Activated naive CD8-positive, alpha-beta T cell treated with anti-CD3 and anti-CD28 coated beads, Interleukin-2, amount 10 ng/mL, durations not matched to agents 7 days and 5 days (primary cell): ENCODE data around the gene MAD1L1. TPM values are rescaled to one million over a fixed set of nuclear protein-coding genes. Genes with fewer than 3 reads are reported as not detected.
"Not testable (repeated sequence)": the region's sequence is repeated elsewhere in the genome, so short reads cannot be mapped to it uniquely, and the experiment has no call there.

ENCODE experiments used
- ATAC-seq: fragments of 150-1000 bp; cut with Tn5 transposase; one replicate; pipeline ENCODE4 v1.10.0; 2021; ENCODE audit warnings: low read depth, moderate library complexity
- POLR2A ChIA-PET: fragments of 350-600 bp; sonication (Branson Sonifier 250); formaldehyde crosslinking; loops from one replicate; lab custom pipeline; 2021; ENCODE audit warnings: antibody characterized with exemption; lab: Charles Lee
- DNase-seq: peaks from one replicate; pipeline ENCODE4 v3.0.0; 2021
- H3K27ac Mint-ChIP-seq: one replicate; pipeline ENCODE4 v1.8.0; 2022; ENCODE audit warnings: mild to moderate bottlenecking, mixed read lengths
- H3K27me3 Mint-ChIP-seq: one replicate; pipeline ENCODE4 v1.8.0; 2022; ENCODE audit warnings: mild to moderate bottlenecking, moderate library complexity, mixed read lengths
- H3K36me3 Mint-ChIP-seq: one replicate; pipeline ENCODE4 v1.8.0; 2021; ENCODE audit warnings: mild to moderate bottlenecking, mixed read lengths
- H3K4me1 Mint-ChIP-seq: one replicate; pipeline ENCODE4 v1.8.0; 2021; ENCODE audit warnings: mixed read lengths
- H3K4me3 Mint-ChIP-seq: one replicate; pipeline ENCODE4 v1.8.0; 2022; ENCODE audit warnings: mild to moderate bottlenecking, moderate library complexity, mixed read lengths
- H3K9me3 Mint-ChIP-seq: one replicate; pipeline ENCODE4 v1.8.0; 2021; ENCODE audit warnings: mixed read lengths
- total RNA-seq, 2 experiments: library from RNA; stranded (reverse); gene quantifications; one replicate each; pipeline ENCODE4 v1.2.3, GENCODE V29; 2021

Gene MAD1L1
- total RNA-seq, 2 experiments from 2014 or later, result 72.7 to 82.6 TPM

DNA sequence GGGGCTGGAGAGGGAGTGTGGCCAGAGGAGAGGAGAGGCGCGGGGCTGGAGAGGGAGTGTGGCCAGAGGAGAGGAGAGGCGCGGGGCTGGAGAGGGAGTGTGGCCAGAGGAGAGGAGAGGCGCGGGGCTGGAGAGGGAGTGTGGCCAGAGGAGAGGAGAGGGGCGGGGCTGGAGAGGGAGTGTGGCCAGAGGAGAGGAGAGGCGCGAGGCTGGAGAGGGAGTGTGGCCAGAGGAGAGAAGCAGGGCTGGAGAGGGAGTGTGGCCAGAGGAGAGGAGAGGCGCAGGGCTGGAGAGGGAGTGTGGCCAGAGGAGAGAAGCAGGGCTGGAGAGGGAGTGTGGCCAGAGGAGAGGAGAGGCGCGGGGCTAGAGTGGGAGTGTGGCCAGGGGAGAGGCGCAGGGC is 174.5 kb downstream of the MAD1L1 start:
- H3K27me3 Mint-ChIP-seq, DNase-seq, H3K4me3 Mint-ChIP-seq, POLR2A ChIA-PET, ATAC-seq, H3K4me1 Mint-ChIP-seq, H3K27ac Mint-ChIP-seq: not testable (repeated sequence)
- H3K9me3 Mint-ChIP-seq, result peaks cover 12% of the 10 kb centered on the region
- H3K36me3 Mint-ChIP-seq, result peaks cover 21% of the 10 kb centered on the region

DNA sequence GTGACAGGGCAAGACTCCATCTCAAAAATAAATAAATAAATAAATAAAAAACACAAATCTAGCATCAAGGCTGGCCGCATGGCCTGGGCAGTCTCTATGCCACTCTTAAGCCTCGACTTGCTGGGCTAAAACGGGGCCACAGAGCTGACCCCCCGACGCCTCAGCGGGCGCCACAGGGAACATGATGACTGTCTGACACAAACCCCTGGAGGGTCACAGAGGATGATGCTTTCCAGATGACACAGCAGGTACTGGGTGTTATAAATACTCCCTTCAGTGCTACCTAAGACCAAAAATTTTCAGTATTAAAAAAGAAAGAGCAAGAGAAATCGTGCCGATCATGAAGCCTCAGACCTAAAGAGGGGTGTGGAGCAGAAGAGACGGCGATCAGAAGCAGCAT is 176.8 kb downstream of the MAD1L1 start:
- Mint-ChIP-seq H3K4me1 (peaks cover 1% of the 10 kb centered on the region), H3K36me3 (peaks cover 13% of the 10 kb centered on the region), H3K27me3 (no peaks in the 10 kb centered on the region), H3K4me3 (no peak overlapping the region), H3K9me3 (peaks cover 12% of the 10 kb centered on the region), H3K27ac (no peak overlapping the region)
- POLR2A ChIA-PET, result no interaction called here
- DNase-seq (no peak), ATAC-seq (no peak)

DNA sequence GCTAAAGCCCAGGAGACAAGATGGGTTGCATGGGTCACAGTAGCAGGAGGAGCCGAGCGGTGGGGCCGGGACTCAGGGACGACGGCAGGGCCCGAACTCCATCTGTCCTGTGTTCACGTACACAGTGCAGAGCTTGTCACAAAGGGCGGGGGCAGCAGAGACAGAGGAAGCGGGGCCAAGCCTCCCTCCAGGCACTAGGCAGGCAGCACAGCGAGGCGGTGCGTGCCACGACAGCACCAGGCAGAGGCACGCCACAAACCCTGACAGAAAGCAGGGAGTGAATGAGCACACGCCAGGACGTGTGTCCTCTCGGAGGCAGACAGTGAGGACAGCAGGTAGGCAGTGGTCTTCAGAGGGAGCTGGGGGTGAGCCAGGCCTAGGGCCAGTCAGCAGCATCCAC is 177.8 kb downstream of the MAD1L1 start:
- Mint-ChIP-seq H3K27ac (no peak overlapping the region), H3K9me3 (peaks cover 4% of the 10 kb centered on the region), H3K4me3 (no peak overlapping the region), H3K36me3 (peaks cover 8% of the 10 kb centered on the region), H3K4me1 (peaks cover 5% of the 10 kb centered on the region), H3K27me3 (no peaks in the 10 kb centered on the region)
- POLR2A ChIA-PET, result no interaction called here
- DNase-seq (no peak), ATAC-seq (no peak)

DNA sequence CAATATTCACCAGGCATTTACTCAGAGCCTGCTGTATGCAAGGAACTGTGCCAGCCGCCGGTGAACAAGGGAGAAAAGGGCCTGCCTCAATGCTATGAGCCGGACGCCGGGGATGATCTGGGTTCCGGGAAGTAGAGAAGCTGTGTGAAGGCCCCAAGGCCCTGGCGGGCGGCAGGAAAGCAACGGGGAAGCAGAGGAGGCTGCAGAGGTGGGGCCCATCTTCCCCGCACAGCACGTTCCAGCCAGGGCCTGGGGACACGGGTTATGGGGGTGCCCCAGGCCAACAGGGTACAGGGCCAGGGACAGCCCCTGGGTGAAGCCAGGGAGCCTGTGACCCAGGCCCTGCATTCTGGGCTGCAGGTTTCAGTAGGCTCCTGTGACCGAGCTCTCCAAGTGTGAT is 179.3 kb downstream of the MAD1L1 start:
- POLR2A ChIA-PET, result no interaction called here
- H3K4me3 Mint-ChIP-seq, result no peak overlapping the region
- H3K4me1 Mint-ChIP-seq, result peaks cover 5% of the 10 kb centered on the region
- H3K36me3 Mint-ChIP-seq, result no peaks in the 10 kb centered on the region
- H3K9me3 Mint-ChIP-seq, result no peaks in the 10 kb centered on the region
- no peak overlapping the region for H3K27ac Mint-ChIP-seq
- DNase-seq, result no peak
- H3K27me3 Mint-ChIP-seq, result no peaks in the 10 kb centered on the region
- ATAC-seq, result no peak

DNA sequence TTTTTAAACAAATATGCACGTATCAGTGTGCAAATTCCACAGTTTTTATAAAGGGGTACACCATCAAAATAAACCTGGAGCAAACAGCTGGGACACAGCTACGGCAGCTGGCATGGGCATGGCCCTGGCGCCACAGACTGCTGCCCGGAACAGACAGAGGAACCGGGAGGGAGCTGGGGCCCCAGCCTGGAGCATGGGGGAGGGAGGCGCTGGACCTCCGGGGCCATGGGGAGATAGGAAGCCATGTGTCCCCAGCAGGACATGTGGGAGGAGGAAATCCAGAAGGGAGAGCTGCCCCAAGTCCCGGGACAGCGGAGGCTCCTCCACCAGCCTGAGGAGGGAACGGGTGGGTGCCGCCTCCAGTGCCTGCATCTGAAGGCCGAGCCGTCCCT is 180.1 kb downstream of the MAD1L1 start:
- no peak for ATAC-seq
- POLR2A ChIA-PET, result no interaction called here
- H3K27me3 Mint-ChIP-seq, result no peaks in the 10 kb centered on the region

DNA sequence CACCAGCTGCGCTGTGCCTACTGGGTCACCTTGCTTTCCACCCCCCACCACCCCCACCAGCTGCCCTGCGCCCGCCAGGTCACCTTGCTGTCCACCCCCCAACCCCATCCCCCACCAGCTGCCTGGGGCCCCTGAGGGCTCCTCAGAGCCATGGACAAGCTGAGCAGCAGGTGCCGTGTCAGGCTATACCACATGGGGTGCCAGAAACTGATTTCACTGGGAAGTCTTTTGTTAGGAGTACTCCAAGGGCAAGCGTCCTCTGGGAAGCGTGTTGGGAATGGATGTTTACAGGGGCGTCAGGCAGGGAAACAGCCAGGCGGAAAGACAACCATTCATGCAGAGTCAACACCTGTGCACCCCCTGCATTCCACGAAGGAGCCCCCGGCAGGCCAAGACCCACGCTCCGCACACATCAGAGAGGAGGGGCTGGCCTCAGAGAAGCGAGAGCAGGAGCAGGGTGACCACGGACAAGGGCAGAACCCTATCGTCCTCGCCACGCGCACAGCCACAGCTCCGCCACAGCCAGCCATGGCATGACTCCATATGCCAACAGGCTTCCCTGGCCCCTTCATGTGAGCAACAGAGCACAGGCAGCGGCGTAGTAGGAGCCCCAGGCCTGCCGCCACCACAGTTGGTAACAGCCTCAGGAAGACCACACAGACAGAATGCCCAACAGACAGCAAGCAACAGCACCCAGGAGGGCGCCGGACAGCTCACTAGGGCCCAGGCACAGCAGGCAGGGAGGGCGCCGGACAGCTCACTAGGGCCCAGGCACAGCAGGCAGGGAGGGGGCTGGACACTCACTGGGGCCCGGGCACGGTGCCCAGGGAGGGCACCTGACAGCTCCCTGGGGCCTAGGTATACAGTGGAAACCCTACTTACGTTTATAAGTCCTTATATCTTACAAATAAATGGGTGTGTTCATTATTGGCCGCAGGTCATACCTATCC is 180.8 kb downstream of the MAD1L1 start:
- POLR2A ChIA-PET, result no interaction called here
- Mint-ChIP-seq H3K27me3 (no peaks in the 10 kb centered on the region), H3K4me3 (no peak overlapping the region), H3K4me1 (peaks cover 5% of the 10 kb centered on the region), H3K27ac (no peak overlapping the region), H3K36me3 (no peaks in the 10 kb centered on the region), H3K9me3 (no peaks in the 10 kb centered on the region)
- ATAC-seq, result no peak
- no peak for DNase-seq

More for the DNA sequence above, 180.1 kb downstream of the MAD1L1 start:
- no peak overlapping the region for H3K27ac Mint-ChIP-seq
- H3K4me1 Mint-ChIP-seq, result peaks cover 5% of the 10 kb centered on the region
- no peaks in the 10 kb centered on the region for H3K36me3 Mint-ChIP-seq
- no peak for DNase-seq
- H3K9me3 Mint-ChIP-seq, result no peaks in the 10 kb centered on the region
- H3K4me3 Mint-ChIP-seq, result no peak overlapping the region

DNA sequence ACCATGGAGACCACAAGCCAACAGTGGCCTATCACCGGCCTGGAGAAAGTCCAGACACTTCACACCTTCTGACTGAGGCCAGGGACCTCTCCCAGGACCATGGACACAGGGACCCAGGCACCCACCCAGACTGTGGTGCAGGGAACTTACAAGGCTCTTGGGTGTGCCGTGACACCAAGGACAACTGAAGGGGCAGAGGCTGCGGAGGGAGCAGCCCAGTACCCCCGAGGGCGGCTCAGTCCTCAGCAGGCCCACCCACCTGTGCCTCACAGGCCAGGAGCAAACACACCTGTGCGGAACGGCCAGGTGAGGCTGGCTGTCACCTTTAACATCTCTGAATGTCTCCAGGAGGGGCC is 182.3 kb downstream of the MAD1L1 start:
- H3K27ac Mint-ChIP-seq, result no peak overlapping the region
- POLR2A ChIA-PET, result no interaction called here
- no peaks in the 10 kb centered on the region for H3K27me3 Mint-ChIP-seq
- H3K36me3 Mint-ChIP-seq, result no peaks in the 10 kb centered on the region
- peak; percentile 24 for ATAC-seq
- H3K9me3 Mint-ChIP-seq, result no peaks in the 10 kb centered on the region
- peaks cover 5% of the 10 kb centered on the region for H3K4me1 Mint-ChIP-seq
- no peak for DNase-seq
- no peak overlapping the region for H3K4me3 Mint-ChIP-seq

DNA sequence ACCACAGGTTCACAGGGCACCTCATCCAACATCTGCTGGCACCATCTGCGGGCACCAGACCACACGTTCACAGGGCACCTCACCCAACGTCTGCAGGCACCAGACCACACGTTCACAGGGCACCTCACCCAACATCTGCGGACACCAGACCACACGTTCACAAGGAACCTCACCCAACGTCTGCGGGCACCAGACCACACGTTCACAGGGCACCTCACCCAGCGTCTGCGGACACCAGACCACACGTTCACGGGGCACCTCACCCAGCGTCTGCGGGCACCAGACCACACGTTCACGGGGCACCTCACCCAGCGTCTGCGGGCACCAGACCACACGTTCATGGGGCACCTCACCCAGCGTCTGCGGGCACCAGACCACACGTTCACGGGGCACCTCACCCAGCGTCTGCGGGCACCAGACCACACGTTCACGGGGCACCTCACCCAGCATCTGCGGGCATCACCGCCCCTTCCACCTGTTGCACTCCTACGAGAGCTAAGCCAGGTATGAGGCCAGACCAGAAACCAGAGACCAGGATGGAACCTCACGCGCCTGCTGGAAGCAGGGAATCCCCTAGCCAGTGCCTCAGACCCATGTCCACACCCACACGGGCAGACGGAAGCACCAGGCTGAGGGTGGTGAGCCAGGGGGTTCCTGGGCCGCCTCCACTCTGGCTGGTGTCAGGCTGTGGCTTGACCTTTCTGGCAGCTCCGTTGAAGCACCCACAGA is 182.8 kb downstream of the MAD1L1 start:
- Mint-ChIP-seq H3K27me3 (no peaks in the 10 kb centered on the region), H3K9me3 (no peaks in the 10 kb centered on the region), H3K36me3 (no peaks in the 10 kb centered on the region), H3K4me1 (peaks cover 5% of the 10 kb centered on the region), H3K4me3 (no peak overlapping the region), H3K27ac (no peak overlapping the region)
- ATAC-seq, result no peak
- POLR2A ChIA-PET, result no interaction called here
- DNase-seq, result no peak

DNA sequence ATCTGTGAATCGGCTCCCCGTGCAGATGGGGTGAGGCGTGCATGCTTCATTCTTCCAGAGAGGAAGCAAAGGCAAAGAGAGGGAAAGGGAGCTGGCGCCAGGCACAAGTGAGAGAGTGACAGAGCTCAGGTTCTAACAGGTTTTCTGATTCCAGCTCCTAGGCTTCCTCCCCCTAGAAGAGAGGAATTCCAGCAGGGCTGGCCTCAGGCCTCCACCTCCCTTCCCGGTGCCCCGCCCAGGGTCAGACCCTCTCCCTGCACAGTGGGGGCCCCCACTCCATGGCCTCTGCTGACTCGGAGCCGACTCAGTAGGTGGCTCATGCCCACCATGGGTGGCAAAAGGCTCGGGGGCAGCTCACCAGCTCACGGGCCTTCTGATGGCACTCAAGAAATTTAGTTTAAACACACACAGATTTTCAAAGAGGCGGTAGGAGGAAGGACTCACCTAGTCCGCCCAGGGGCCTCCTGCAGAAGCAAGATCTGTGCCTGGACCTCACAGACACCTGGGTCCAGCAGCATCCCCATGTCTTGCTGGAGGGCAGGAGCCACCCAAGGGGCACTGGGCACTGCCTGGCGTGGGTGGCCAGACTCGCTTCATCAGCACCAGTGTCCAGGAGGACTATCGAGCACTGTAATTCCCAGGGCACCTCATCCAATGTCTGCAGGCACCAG is 183.5 kb downstream of the MAD1L1 start:
- Mint-ChIP-seq H3K36me3 (no peaks in the 10 kb centered on the region), H3K27me3 (no peaks in the 10 kb centered on the region), H3K27ac (no peak overlapping the region)

DNA sequence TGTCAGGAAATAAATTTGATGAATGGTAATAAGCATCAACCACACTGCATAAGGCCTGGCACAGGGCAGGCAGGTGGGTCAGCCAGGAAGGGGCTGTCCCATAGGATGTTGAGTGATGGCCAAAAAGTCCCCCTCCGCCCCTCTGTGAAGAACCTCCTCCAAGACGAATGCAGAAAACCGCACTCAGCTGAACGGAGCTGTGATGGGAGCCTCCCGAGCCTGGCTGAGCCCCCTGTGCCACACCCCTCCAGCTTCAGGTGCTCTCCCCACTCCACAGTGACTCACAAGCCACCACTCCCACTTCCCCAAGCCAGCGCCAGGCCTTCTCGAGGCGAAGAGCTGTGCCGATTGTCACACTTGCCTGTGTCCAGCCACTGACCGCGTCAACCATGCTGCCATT is 184.2 kb downstream of the MAD1L1 start:
- POLR2A ChIA-PET, result no interaction called here
- H3K4me3 Mint-ChIP-seq, result no peak overlapping the region
- DNase-seq, result peak; percentile 11
- no peaks in the 10 kb centered on the region for H3K36me3 Mint-ChIP-seq
- no peak overlapping the region for H3K27ac Mint-ChIP-seq
- H3K4me1 Mint-ChIP-seq, result peaks cover 5% of the 10 kb centered on the region
- H3K9me3 Mint-ChIP-seq, result no peaks in the 10 kb centered on the region
- H3K27me3 Mint-ChIP-seq, result no peaks in the 10 kb centered on the region
- no peak for ATAC-seq

More for the DNA sequence above, 183.5 kb downstream of the MAD1L1 start:
- ATAC-seq (no peak), DNase-seq (no peak)
- Mint-ChIP-seq H3K9me3 (no peaks in the 10 kb centered on the region), H3K4me1 (peaks cover 5% of the 10 kb centered on the region), H3K4me3 (no peak overlapping the region)
- POLR2A ChIA-PET, result no interaction called here

DNA sequence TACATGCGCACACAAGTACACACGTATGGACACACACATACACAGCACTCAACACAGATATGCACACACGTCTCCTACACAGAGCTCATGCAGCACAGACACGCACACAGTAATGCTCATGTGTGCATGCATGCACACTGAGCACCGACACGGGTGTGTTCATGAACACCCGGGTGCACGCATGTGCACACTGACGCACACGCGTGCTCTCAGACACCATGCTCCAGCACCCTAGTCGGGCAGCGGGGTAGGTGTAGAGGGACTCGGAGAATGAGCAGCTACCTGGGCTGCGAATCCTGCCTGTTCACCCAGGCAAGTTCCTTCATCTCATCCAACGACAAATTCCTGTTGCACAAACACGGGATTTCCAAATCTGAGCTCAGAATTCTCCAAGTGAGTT is 184.7 kb downstream of the MAD1L1 start:
- H3K36me3 Mint-ChIP-seq, result peaks cover 1% of the 10 kb centered on the region
- peaks cover 5% of the 10 kb centered on the region for H3K4me1 Mint-ChIP-seq
- no peak overlapping the region for H3K27ac Mint-ChIP-seq
- H3K9me3 Mint-ChIP-seq, result no peaks in the 10 kb centered on the region
- POLR2A ChIA-PET, result interaction anchor here (1.1 kb wide), 1 partner anchor 11 kb away, joined by 3 read pairs; no protein-coding TSS in a partner anchor
- ATAC-seq (no peak), DNase-seq (peak; percentile 15)
- H3K4me3 Mint-ChIP-seq, result no peak overlapping the region
- H3K27me3 Mint-ChIP-seq, result no peaks in the 10 kb centered on the region

DNA sequence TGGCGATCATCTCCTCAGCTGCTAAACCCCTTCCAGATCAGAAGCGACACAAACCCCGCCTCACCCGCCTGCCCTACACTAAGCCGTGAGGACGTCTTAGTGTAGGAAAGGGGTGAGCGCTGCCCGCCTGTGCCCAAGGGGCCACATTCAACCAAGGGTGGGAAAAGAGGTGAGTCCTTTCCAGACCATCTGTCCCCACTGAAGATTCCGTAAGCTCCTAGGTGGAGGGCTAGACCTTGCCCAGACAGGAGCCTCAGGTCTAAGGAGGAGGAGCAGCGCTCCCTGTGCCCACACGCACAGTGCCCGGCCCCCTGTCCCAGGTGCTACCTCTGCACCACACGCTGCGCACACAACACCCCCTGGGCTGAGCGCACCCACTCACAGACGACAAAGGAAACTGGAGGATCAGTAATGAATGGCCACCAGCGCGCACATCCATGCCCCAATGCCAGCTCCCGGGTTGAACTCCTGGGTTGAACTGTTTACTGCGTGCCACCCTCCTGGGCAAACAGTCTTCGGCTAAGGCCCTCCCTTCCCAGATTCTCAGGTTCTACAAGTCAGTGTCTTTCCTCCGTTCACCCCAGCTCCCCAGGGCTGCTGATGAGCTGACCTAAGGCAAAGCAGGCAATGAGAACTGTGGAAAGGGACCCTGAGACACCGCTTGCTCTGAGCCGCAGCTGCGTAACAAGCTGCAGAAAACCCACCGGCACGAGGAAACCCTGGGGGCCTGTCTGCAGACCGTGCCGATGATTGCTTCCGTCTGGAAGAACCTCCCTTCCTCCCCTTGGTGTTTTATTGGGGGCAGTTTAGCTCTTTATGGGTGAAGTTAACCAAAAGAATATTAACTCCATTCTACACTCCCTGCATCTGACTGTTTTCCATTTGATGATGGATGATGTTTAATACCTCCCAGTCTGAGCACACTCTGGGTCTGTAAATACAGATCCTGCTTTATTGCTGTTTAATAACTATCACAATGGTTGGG is 185.9 kb downstream of the MAD1L1 start:
- DNase-seq (peak; percentile 21), ATAC-seq (no peak)
- Mint-ChIP-seq H3K9me3 (peaks cover 2% of the 10 kb centered on the region), H3K27me3 (no peaks in the 10 kb centered on the region), H3K36me3 (peaks cover 5% of the 10 kb centered on the region), H3K4me1 (peaks cover 9% of the 10 kb centered on the region), H3K27ac (no peak overlapping the region), H3K4me3 (no peak overlapping the region)
- POLR2A ChIA-PET, result interaction anchor here (1.1 kb wide), 1 partner anchor 10 kb away, joined by 3 read pairs; no protein-coding TSS in a partner anchor
